Activated CD4-positive, CD25-positive, alpha-beta regulatory T cell treated with anti-CD3 and anti-CD28 coated beads, Interleukin-2, amount 50 U/mL, for 72 hours (primary cell): ENCODE results near the gene ALKBH3.

ENCODE experiments used
- DNase-seq: peaks from one replicate; pipeline ENCODE4 v3.0.0; 2021

Gene ALKBH3

GRCh38 chr11:43923406-43924111 lies 42.9 kb downstream of the ALKBH3 start:
- DNase-seq, result no peak

- no peak for DNase-seq
These were observed 43.7 kb downstream of the ALKBH3 start for GRCh38 chr11:43924112-43924855.

- DNase-seq, result no peak
These were observed 44.7 kb downstream of the ALKBH3 start for GRCh38 chr11:43925063-43925931.

GRCh38 chr11:43925932-43926505 lies 45.4 kb downstream of the ALKBH3 start:
- no peak for DNase-seq

- no peak for DNase-seq
These were observed 46.4 kb downstream of the ALKBH3 start for GRCh38 chr11:43927070-43927469.

GRCh38 chr11:43927925-43928707 lies 47.5 kb downstream of the ALKBH3 start:
- DNase-seq, result no peak

- no peak for DNase-seq
These were observed 48.1 kb downstream of the ALKBH3 start for GRCh38 chr11:43928721-43929120.

GRCh38 chr11:43930868-43931716 lies 50.5 kb downstream of the ALKBH3 start:
- no peak for DNase-seq

- no peak for DNase-seq
These were observed 51.0 kb downstream of the ALKBH3 start for GRCh38 chr11:43931717-43932039.

GRCh38 chr11:43933226-43933607 lies 52.6 kb downstream of the ALKBH3 start:
- DNase-seq, result no peak

- no peak for DNase-seq
These were observed 53.2 kb downstream of the ALKBH3 start for GRCh38 chr11:43933608-43934551.

- no peak for DNase-seq
These were observed 54.2 kb downstream of the ALKBH3 start for GRCh38 chr11:43934601-43935423.

GRCh38 chr11:43935424-43935979 lies 54.9 kb downstream of the ALKBH3 start:
- no peak for DNase-seq

- DNase-seq, result no peak
These were observed 55.4 kb downstream of the ALKBH3 start for GRCh38 chr11:43936076-43936475.

GRCh38 chr11:43937434-43938411 lies 57.1 kb downstream of the ALKBH3 start:
- DNase-seq, result no peak

- DNase-seq, result no peak
These were observed 60.8 kb downstream of the ALKBH3 start for GRCh38 chr11:43941257-43941994.
